Trophoblast cell (in vitro differentiated cells and primary cell): ENCODE results near the gene SIGLEC1.
A peak's percentile ranks its signal among the peaks of the same experiment; 100 is the strongest.

Experiments
- DNase-seq, 2 donors: peaks; one replicate each; pipeline ENCODE4 v3.0.0-alpha.2; 2016
- H2AFZ ChIP-seq: 2 replicates; pipeline ENCODE4 v1.6.1; 2013; ENCODE audit warnings: low read length, moderate library complexity, mild to moderate bottlenecking; ENCODE audit not compliant: insufficient read depth, poor library complexity
- H2AK5ac ChIP-seq: 2 replicates; pipeline ENCODE4 v1.6.1; 2013; ENCODE audit warnings: mild to moderate bottlenecking, low read length
- H2BK120ac ChIP-seq: 2 replicates; pipeline ENCODE4 v1.6.1; 2013; ENCODE audit warnings: low read length, mild to moderate bottlenecking, moderate library complexity; ENCODE audit not compliant: insufficient read depth, poor library complexity
- H2BK12ac ChIP-seq: 2 replicates; pipeline ENCODE4 v1.6.1; 2013; ENCODE audit warnings: mild to moderate bottlenecking, low read length, moderate library complexity
- H2BK5ac ChIP-seq: 2 replicates; pipeline ENCODE4 v1.6.1; 2013; ENCODE audit warnings: low read length, low read depth, moderate library complexity, mild to moderate bottlenecking; ENCODE audit not compliant: poor library complexity
- H3K14ac ChIP-seq: 2 replicates; pipeline ENCODE4 v1.6.1; 2013; ENCODE audit warnings: mild to moderate bottlenecking, low read length
- H3K18ac ChIP-seq: 2 replicates; pipeline ENCODE4 v1.6.1; 2013; ENCODE audit warnings: mild to moderate bottlenecking, low read length
- H3K23ac ChIP-seq: 2 replicates; pipeline ENCODE4 v1.6.1; 2013; ENCODE audit warnings: low read length
- H3K27ac ChIP-seq: 2 replicates; pipeline ENCODE4 v1.5.1; 2013; ENCODE audit warnings: low read depth, mild to moderate bottlenecking, inconsistent platforms, low read length, moderate library complexity
- H3K27me3 ChIP-seq: 2 replicates; pipeline ENCODE4 v1.6.1; 2013; ENCODE audit warnings: inconsistent platforms, mild to moderate bottlenecking, low read length, moderate library complexity; ENCODE audit not compliant: insufficient read depth
- H3K36me3 ChIP-seq, 2 experiments: 1 replicate in 1 of 2; 2 replicates in 1 of 2; pipeline ENCODE4 v1.6.1; 2013; ENCODE audit warnings: low read length in 2 of 2, mild to moderate bottlenecking in 2 of 2, moderate library complexity in 1 of 2; ENCODE audit not compliant: insufficient read depth in 2 of 2, control insufficient read depth in 1 of 2
- H3K4ac ChIP-seq: 2 replicates; pipeline ENCODE4 v1.6.1; 2013; ENCODE audit warnings: low read depth, mild to moderate bottlenecking, low read length, moderate library complexity
- H3K4me1 ChIP-seq, 2 experiments: 1 replicate in 1 of 2; 2 replicates in 1 of 2; pipeline ENCODE4 v1.6.1; 2013; ENCODE audit warnings: low read length in 2 of 2, mild to moderate bottlenecking in 2 of 2, moderate library complexity in 1 of 2; ENCODE audit not compliant: insufficient read depth in 2 of 2, control insufficient read depth in 1 of 2
- H3K4me2 ChIP-seq: 2 replicates; pipeline ENCODE4 v1.6.1; 2013; ENCODE audit warnings: inconsistent platforms, mild to moderate bottlenecking, low read length, moderate library complexity
- H3K4me3 ChIP-seq: 2 replicates; pipeline ENCODE4 v1.5.1; 2013; ENCODE audit warnings: mild to moderate bottlenecking, low read depth, low read length, inconsistent platforms
- H3K79me1 ChIP-seq: one replicate; pipeline ENCODE4 v1.6.1; 2013; ENCODE audit warnings: low read length
- H3K79me2 ChIP-seq: 2 replicates; pipeline ENCODE4 v1.6.1; 2013; ENCODE audit warnings: low read length, mild to moderate bottlenecking; ENCODE audit not compliant: control insufficient read depth, insufficient read depth, poor library complexity
- H3K9ac ChIP-seq: 2 replicates; pipeline ENCODE4 v1.6.1; 2013; ENCODE audit warnings: mild to moderate bottlenecking, low read length
- H3K9me3 ChIP-seq: 2 replicates; pipeline ENCODE4 v1.6.1; 2013; ENCODE audit warnings: low read depth, mild to moderate bottlenecking, control low read depth, inconsistent platforms, low read length; ENCODE audit not compliant: insufficient read depth
- H4K12ac ChIP-seq: 2 replicates; pipeline ENCODE4 v1.6.1; 2013; ENCODE audit warnings: low read depth, mild to moderate bottlenecking, low read length, moderate library complexity
- H4K8ac ChIP-seq: 2 replicates; pipeline ENCODE4 v1.6.1; 2013; ENCODE audit warnings: low read depth, mild to moderate bottlenecking, low read length, moderate library complexity
- H4K91ac ChIP-seq: one replicate; pipeline ENCODE4 v1.6.1; 2013; ENCODE audit warnings: low read depth, mild to moderate bottlenecking, low read length, moderate library complexity
- WGBS: extraction: QIAGEN DNeasy Blood & Tissue Kit; methylation state at CpG from one replicate; pipeline ENCODE4 v1.1.7; 2013; ENCODE audit warnings: missing lambda C conversion rate; ENCODE audit not compliant: insufficient read length, insufficient coverage; ENCODE audit errors: extremely low coverage; 5-methylcytosine and 5-hydroxymethylcytosine counted together

The SIGLEC1 gene

DNA sequence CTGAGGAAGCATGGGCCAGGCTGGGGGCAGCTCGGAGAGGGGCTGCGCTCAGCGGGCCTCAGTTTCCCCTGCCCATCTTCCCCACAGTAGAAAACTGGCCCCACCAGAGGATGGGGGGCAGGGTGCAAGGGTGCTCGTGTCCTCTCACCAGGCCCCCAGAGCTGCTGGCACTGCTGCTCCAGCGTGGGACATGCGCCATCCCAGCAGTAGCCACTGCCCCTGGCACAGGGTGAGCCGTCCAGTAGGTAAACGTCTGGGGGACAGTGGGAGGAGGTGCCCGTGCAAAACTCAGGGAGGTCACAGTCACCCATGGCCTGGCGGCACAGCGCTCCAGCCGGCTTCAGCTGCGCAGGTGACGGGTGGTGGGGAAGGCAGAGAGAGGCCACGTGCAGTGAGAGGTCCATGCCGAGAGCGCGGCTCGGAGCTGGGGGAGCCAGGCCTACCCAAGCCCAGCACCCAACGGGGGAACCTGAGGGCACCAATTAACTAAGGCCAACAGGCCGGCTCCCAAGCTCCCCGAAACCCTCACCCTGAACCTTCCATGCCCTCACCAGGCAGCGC, 40.3 kb downstream of the SIGLEC1 start:
- peaks cover 14% of the 10 kb centered on the region for H3K27me3 ChIP-seq
- H3K79me2 ChIP-seq = no peaks in the 10 kb centered on the region
- no peak overlapping the region for H4K91ac ChIP-seq
- H4K8ac ChIP-seq = no peak overlapping the region
- no peak overlapping the region for H2BK5ac ChIP-seq
- H3K9me3 ChIP-seq = peaks cover 2% of the 10 kb centered on the region
- H3K9ac ChIP-seq = no peak overlapping the region
- no peaks in the 10 kb centered on the region for H3K79me1 ChIP-seq
- H3K4ac ChIP-seq = no peak overlapping the region
- no peak overlapping the region for H2AK5ac ChIP-seq
- peaks cover 4 to 5% of the 10 kb centered on the region in 2 experiments for H3K36me3 ChIP-seq
- no peak for DNase-seq
- no peak overlapping the region for H3K23ac ChIP-seq
- no peak overlapping the region for H4K12ac ChIP-seq
- H3K14ac ChIP-seq = no peak overlapping the region
- no peak overlapping the region for H2BK12ac ChIP-seq
- H2BK120ac ChIP-seq = no peak overlapping the region
- peaks cover 0 to 2% of the 10 kb centered on the region in 2 experiments for H3K4me1 ChIP-seq
- WGBS = no CpG with 5 or more reads among the region's 23 CpGs
- H2AFZ ChIP-seq = no peak overlapping the region
- H3K27ac ChIP-seq = no peak overlapping the region
- H3K4me2 ChIP-seq = no peak overlapping the region
- peak overlapping the region; percentile 20 for H3K4me3 ChIP-seq
- H3K18ac ChIP-seq = no peak overlapping the region

DNA sequence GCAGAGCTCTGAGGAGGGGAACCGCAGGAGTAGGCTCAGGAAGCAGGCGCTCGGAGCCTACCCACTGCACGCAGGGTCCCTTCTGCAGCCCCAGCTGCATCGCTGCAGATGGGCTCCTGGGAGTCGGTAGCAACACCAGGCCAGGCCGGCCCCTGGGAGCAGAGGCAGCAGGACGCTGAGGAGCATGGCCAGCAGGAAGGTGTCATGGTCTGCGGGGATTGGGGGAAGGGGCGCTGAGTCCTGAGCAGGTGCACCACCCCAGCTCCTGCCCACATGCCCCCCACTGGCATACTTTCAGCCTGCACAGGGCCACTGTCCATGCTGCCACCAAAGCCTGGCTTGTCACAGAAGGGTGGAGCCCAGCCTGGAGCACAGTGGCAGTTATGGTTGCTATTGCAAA, 41.5 kb downstream of the SIGLEC1 start:
- Histone ChIP-seq H4K91ac (no peak overlapping the region), H4K12ac (no peak overlapping the region), H3K9ac (no peak overlapping the region), H4K8ac (no peak overlapping the region), H3K14ac (no peak overlapping the region), H2AK5ac (no peak overlapping the region), H2AFZ (no peak overlapping the region), H3K23ac (no peak overlapping the region), H3K4me2 (no peak overlapping the region), H3K79me2 (no peaks in the 10 kb centered on the region), H3K36me3 (peaks cover 4 to 5% of the 10 kb centered on the region in 2 experiments), H3K27me3 (peaks cover 14% of the 10 kb centered on the region), H2BK5ac (no peak overlapping the region), H3K18ac (no peak overlapping the region), H3K4me1 (no peaks in the 10 kb centered on the region), H2BK120ac (no peak overlapping the region), H3K4me3 (peak overlapping the region; percentile 44), H3K9me3 (peaks cover 2% of the 10 kb centered on the region), H3K27ac (no peak overlapping the region), H3K4ac (no peak overlapping the region), H3K79me1 (no peaks in the 10 kb centered on the region), H2BK12ac (no peak overlapping the region)
- no peak for DNase-seq
- WGBS = no CpG with 5 or more reads among the region's 10 CpGs

- no peak overlapping the region for H3K4me2 ChIP-seq
- H4K8ac ChIP-seq = no peak overlapping the region
- no peak overlapping the region for H3K14ac ChIP-seq
- peaks cover 2% of the 10 kb centered on the region for H3K9me3 ChIP-seq
- peaks cover 4 to 5% of the 10 kb centered on the region in 2 experiments for H3K36me3 ChIP-seq
- H3K18ac ChIP-seq = no peak overlapping the region
- H4K12ac ChIP-seq = no peak overlapping the region
- H2BK12ac ChIP-seq = no peak overlapping the region
- H2BK5ac ChIP-seq = no peak overlapping the region
- H3K9ac ChIP-seq = no peak overlapping the region
- H2AK5ac ChIP-seq = no peak overlapping the region
- no peak overlapping the region for H3K27ac ChIP-seq
- no peak overlapping the region for H3K23ac ChIP-seq
- H3K79me2 ChIP-seq = no peaks in the 10 kb centered on the region
- H2AFZ ChIP-seq = no peak overlapping the region
- H3K79me1 ChIP-seq = no peaks in the 10 kb centered on the region
- H4K91ac ChIP-seq = no peak overlapping the region
- H3K4ac ChIP-seq = no peak overlapping the region
- DNase-seq = no peak
- H3K4me1 ChIP-seq = no peaks in the 10 kb centered on the region
- H2BK120ac ChIP-seq = no peak overlapping the region
- WGBS = no CpG with 5 or more reads among the region's 6 CpGs
- no peak overlapping the region for H3K4me3 ChIP-seq
- peaks cover 14% of the 10 kb centered on the region for H3K27me3 ChIP-seq
Observed at GRCh38 chr20:3670511-3670910, 41.9 kb downstream of the SIGLEC1 start.

GRCh38 chr20:3669710-3670367, 42.6 kb downstream of the SIGLEC1 start:
- Histone ChIP-seq H3K4me3 (no peak overlapping the region), H2AK5ac (no peak overlapping the region), H3K79me2 (no peaks in the 10 kb centered on the region), H3K14ac (no peak overlapping the region), H3K36me3 (peaks cover 4 to 5% of the 10 kb centered on the region in 2 experiments), H2BK5ac (no peak overlapping the region), H2BK12ac (no peak overlapping the region), H3K79me1 (no peaks in the 10 kb centered on the region), H2BK120ac (no peak overlapping the region), H3K18ac (no peak overlapping the region), H3K9me3 (peaks cover 2% of the 10 kb centered on the region), H4K91ac (no peak overlapping the region), H4K12ac (no peak overlapping the region), H3K4me2 (no peak overlapping the region), H4K8ac (no peak overlapping the region), H3K23ac (no peak overlapping the region), H3K27me3 (peaks cover 14% of the 10 kb centered on the region), H2AFZ (no peak overlapping the region), H3K4me1 (no peaks in the 10 kb centered on the region), H3K27ac (no peak overlapping the region), H3K9ac (no peak overlapping the region), H3K4ac (no peak overlapping the region)
- DNase-seq = no peak
- no CpG with 5 or more reads among the region's 13 CpGs for WGBS
